HCT116 (cell line): Measurements from ENCODE around the gene FSD1. TPM values are rescaled to one million over a fixed set of nuclear protein-coding genes. Genes with fewer than 3 reads are reported as not detected.

Experiments used
- ATAC-seq: fragments of 200-7000 bp; cut with Tn5 transposase; 2 replicates; pipeline ENCODE4 v1.9.1; 2020; ENCODE audit warnings: mild to moderate bottlenecking, moderate library complexity
- BruUV-seq: library from RNA; stranded (reverse); fragments of 400-500 nt; replicated peaks from 2 replicates; lab custom pipeline; 2021; lab: Mats Ljungman, UMichigan
- CTCF ChIA-PET: fragments of 300-600 bp; sonication (Branson Sonifier 250); formaldehyde crosslinking; loops from one replicate; lab custom pipeline; 2021; ENCODE audit warnings: antibody characterized with exemption; lab: Charles Lee
- POLR2A ChIA-PET: fragments of 300-600, 350-600 bp; sonication (Branson Sonifier 250); formaldehyde crosslinking; loops from one replicate; lab custom pipeline; 2021; ENCODE audit warnings: antibody characterized with exemption; lab: Charles Lee
- RAD21 ChIA-PET, 2 experiments: fragments of 300-600 bp; sonication (Branson Sonifier 250); formaldehyde crosslinking; loops; one replicate each; lab custom pipeline; 2023; ENCODE audit warnings: low total read pairs in 2 of 2; ENCODE audit not compliant: uncharacterized antibody in 2 of 2, unreplicated experiment in 2 of 2, low non-redundant PET in 1 of 2; lab: Charles Lee
- DNase-seq: peaks from one replicate; pipeline ENCODE4 v3.0.0-alpha.2; 2010; ENCODE audit warnings: low read depth, low spot score
- H2AFZ ChIP-seq: fragments of 200-600 bp; shearing (Covaris generic), sonication (generic); 2 replicates; pipeline ENCODE4 v1.6.1; 2017; ENCODE audit warnings: low read depth, mixed run types, mixed read lengths, antibody characterized with exemption, low read length; ENCODE audit not compliant: poor library complexity, severe bottlenecking
- H3K27ac ChIP-seq: 2 replicates; pipeline ENCODE4 v1.5.1; 2012; ENCODE audit warnings: low read depth, low read length
- H3K27me3 ChIP-seq: fragments of 200-600 bp; sonication (generic); 2 replicates; pipeline ENCODE4 v1.6.1; 2016; ENCODE audit warnings: mixed run types, low read length, mixed read lengths; ENCODE audit not compliant: insufficient read depth
- H3K36me3 ChIP-seq, 2 experiments: fragments of 200-500 bp in 1 of 2; fragments of 200-600 bp in 1 of 2; sonication (Bioruptor generic) in 1 of 2; sonication (generic) in 1 of 2; 2 replicates each; pipeline versions ENCODE4 v1.5.1 to v1.6.1; 2014 to 2016; ENCODE audit warnings: low read length in 2 of 2, inconsistent platforms in 1 of 2, mixed read lengths in 1 of 2, mixed run types in 1 of 2; ENCODE audit not compliant: insufficient read depth in 2 of 2, control insufficient read depth in 1 of 2
- H3K4me1 ChIP-seq, 2 experiments: fragments of 200-600 bp in 1 of 2; sonication (generic) in 1 of 2; 2 replicates each; pipeline versions ENCODE4 v1.5.1 to v1.6.1; 2012 to 2017; ENCODE audit warnings: low read length in 2 of 2, inconsistent platforms in 1 of 2, mild to moderate bottlenecking in 1 of 2, mixed read lengths in 1 of 2, mixed run types in 1 of 2, moderate library complexity in 1 of 2; ENCODE audit not compliant: insufficient read depth in 2 of 2, control insufficient read depth in 1 of 2
- H3K4me2 ChIP-seq: fragments of 200-600 bp; sonication (generic); 2 replicates; pipeline ENCODE4 v1.6.1; 2017; ENCODE audit warnings: mixed run types, low read length, mixed read lengths
- H3K4me3 ChIP-seq, 2 experiments: fragments of 200-600 bp in 1 of 2; sonication (generic) in 1 of 2; replicated peaks in 1 of 2; 2 replicates each; pipeline ENCODE4 v1.5.1; 2011 to 2016; ENCODE audit warnings: low read length in 2 of 2, control low read depth in 1 of 2, low read depth in 1 of 2, mild to moderate bottlenecking in 1 of 2, mixed read lengths in 1 of 2, mixed run types in 1 of 2
- H3K79me2 ChIP-seq: fragments of 200-600 bp; sonication (generic); 2 replicates; pipeline ENCODE4 v1.6.1; 2017; ENCODE audit warnings: mild to moderate bottlenecking, mixed run types, low read length, moderate library complexity, mixed read lengths; ENCODE audit not compliant: insufficient read depth
- H3K9ac ChIP-seq: fragments of 200-600 bp; sonication (generic); 2 replicates; pipeline ENCODE4 v1.6.1; 2016; ENCODE audit warnings: low read length, mixed read lengths
- H3K9me2 ChIP-seq: fragments of 200-600 bp; sonication (generic), shearing (Covaris generic); 2 replicates; pipeline ENCODE4 v1.6.1; 2017; ENCODE audit warnings: mixed run types, mild to moderate bottlenecking, moderate library complexity; ENCODE audit not compliant: insufficient read depth
- H3K9me3 ChIP-seq, 2 experiments: fragments of 200-500 bp in 1 of 2; fragments of 200-600 bp in 1 of 2; sonication (Bioruptor generic) in 1 of 2; sonication (generic) in 1 of 2; 2 replicates each; pipeline ENCODE4 v1.6.1; 2014 to 2017; ENCODE audit warnings: low read length in 2 of 2, mixed read lengths in 2 of 2, inconsistent platforms in 1 of 2, low read depth in 1 of 2, mild to moderate bottlenecking in 1 of 2, mixed run types in 1 of 2, moderate library complexity in 1 of 2; ENCODE audit not compliant: control insufficient read depth in 1 of 2, insufficient read depth in 1 of 2
- H4K20me1 ChIP-seq: fragments of 200-600 bp; sonication (generic), shearing (Covaris generic); 2 replicates; pipeline ENCODE4 v1.6.1; 2017; ENCODE audit warnings: mixed run types, mild to moderate bottlenecking, moderate library complexity; ENCODE audit not compliant: insufficient read depth
- CBX3 ChIP-seq: IDR thresholded peaks from 2 replicates; pipeline ENCODE4 v1.6.1; 2012; ENCODE audit warnings: low read depth
- EGR1 ChIP-seq: IDR thresholded peaks from 2 replicates; pipeline ENCODE4 v1.6.1; 2012; ENCODE audit warnings: low read depth
- ELF1 ChIP-seq: IDR thresholded peaks from 2 replicates; pipeline ENCODE4 v1.6.1; 2012; ENCODE audit warnings: low read depth, borderline replicate concordance
- FOSL1 ChIP-seq: IDR thresholded peaks from 2 replicates; pipeline ENCODE4 v1.6.1; 2012; ENCODE audit warnings: low read depth
- POLR2A ChIP-seq: IDR thresholded peaks from 2 replicates; pipeline ENCODE4 v1.7.0; 2011; ENCODE audit warnings: borderline replicate concordance; ENCODE audit not compliant: insufficient read depth, insufficient read length; ENCODE audit errors: extremely low read depth
- POLR2AphosphoS5 ChIP-seq: IDR thresholded peaks from 2 replicates; pipeline ENCODE4 v1.6.1; 2011; ENCODE audit warnings: mild to moderate bottlenecking, low read depth, low read length, moderate library complexity
- SIN3A ChIP-seq: IDR thresholded peaks from 2 replicates; pipeline ENCODE4 v1.6.1; 2012; ENCODE audit warnings: low read depth
- SRF ChIP-seq: IDR thresholded peaks from 2 replicates; pipeline ENCODE4 v1.6.1; 2012; ENCODE audit warnings: low read depth
- YY1 ChIP-seq: IDR thresholded peaks from 2 replicates; pipeline ENCODE4 v1.6.1; 2011; ENCODE audit warnings: low read length, low read depth, moderate library complexity, mild to moderate bottlenecking; ENCODE audit not compliant: insufficient replicate concordance; ENCODE audit errors: extremely low read depth
- ZFX ChIP-seq: fragments of 450-650 bp; IDR thresholded peaks from 2 replicates; pipeline ENCODE4 v1.6.1; 2017
- intact Hi-C: fragments of 100-400 bp; cut with micrococcal nuclease; formaldehyde crosslinking; loops from 2 replicates; pipeline ENCODE4 v1.10.0; 2022
- total RNA-seq: library from RNA; stranded (reverse); gene quantifications from one replicate; pipeline ENCODE4 v1.2.1, GENCODE V29; 2021; ENCODE audit not compliant: unreplicated experiment
- TF ChIP-seq, protein P1 (sequence below): IDR thresholded peaks from 2 replicates; pipeline ENCODE4 v1.6.1; 2011; ENCODE audit warnings: mild to moderate bottlenecking, low read length, moderate library complexity; ENCODE audit not compliant: insufficient replicate concordance; ENCODE audit errors: extremely low read depth
- TF ChIP-seq, protein P2 (sequence below), 3 experiments: fragments of 200-600 bp in 1 of 3; sonication (generic) in 1 of 3; IDR thresholded peaks in 2 of 3; conservative IDR thresholded peaks in 1 of 3; 2 replicates each; pipeline ENCODE4 v1.5.1; 2012 to 2017; ENCODE audit warnings: low read depth in 2 of 3, low read length in 2 of 3, antibody characterized with exemption in 1 of 3, borderline replicate concordance in 1 of 3, control low read depth in 1 of 3, mild to moderate bottlenecking in 1 of 3, mixed read lengths in 1 of 3, mixed run types in 1 of 3, moderate library complexity in 1 of 3; ENCODE audit not compliant: insufficient read depth in 1 of 3
- TF ChIP-seq, protein P3 (sequence below): IDR thresholded peaks from 2 replicates; pipeline ENCODE4 v1.6.1; 2012; ENCODE audit warnings: low read depth
- TF ChIP-seq, protein P4 (sequence below): IDR thresholded peaks from 2 replicates; pipeline ENCODE4 v1.6.1; 2012

Gene FSD1
- total RNA-seq, 1 experiment from 2014 or later, result 20.1 TPM

- POLR2A ChIA-PET, result no interaction called here
- no peak for ATAC-seq
- no peaks in the 10 kb centered on the region for H3K79me2 ChIP-seq
- RAD21 ChIA-PET, result no interaction called here
- no peak overlapping the region for H2AFZ ChIP-seq
- TF ChIP-seq, protein P1, sequence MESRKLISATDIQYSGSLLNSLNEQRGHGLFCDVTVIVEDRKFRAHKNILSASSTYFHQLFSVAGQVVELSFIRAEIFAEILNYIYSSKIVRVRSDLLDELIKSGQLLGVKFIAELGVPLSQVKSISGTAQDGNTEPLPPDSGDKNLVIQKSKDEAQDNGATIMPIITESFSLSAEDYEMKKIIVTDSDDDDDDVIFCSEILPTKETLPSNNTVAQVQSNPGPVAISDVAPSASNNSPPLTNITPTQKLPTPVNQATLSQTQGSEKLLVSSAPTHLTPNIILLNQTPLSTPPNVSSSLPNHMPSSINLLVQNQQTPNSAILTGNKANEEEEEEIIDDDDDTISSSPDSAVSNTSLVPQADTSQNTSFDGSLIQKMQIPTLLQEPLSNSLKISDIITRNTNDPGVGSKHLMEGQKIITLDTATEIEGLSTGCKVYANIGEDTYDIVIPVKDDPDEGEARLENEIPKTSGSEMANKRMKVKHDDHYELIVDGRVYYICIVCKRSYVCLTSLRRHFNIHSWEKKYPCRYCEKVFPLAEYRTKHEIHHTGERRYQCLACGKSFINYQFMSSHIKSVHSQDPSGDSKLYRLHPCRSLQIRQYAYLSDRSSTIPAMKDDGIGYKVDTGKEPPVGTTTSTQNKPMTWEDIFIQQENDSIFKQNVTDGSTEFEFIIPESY, result no peak
- TF ChIP-seq, protein P2, sequence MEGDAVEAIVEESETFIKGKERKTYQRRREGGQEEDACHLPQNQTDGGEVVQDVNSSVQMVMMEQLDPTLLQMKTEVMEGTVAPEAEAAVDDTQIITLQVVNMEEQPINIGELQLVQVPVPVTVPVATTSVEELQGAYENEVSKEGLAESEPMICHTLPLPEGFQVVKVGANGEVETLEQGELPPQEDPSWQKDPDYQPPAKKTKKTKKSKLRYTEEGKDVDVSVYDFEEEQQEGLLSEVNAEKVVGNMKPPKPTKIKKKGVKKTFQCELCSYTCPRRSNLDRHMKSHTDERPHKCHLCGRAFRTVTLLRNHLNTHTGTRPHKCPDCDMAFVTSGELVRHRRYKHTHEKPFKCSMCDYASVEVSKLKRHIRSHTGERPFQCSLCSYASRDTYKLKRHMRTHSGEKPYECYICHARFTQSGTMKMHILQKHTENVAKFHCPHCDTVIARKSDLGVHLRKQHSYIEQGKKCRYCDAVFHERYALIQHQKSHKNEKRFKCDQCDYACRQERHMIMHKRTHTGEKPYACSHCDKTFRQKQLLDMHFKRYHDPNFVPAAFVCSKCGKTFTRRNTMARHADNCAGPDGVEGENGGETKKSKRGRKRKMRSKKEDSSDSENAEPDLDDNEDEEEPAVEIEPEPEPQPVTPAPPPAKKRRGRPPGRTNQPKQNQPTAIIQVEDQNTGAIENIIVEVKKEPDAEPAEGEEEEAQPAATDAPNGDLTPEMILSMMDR (IDR thresholded peaks at IDR 0.05 in 2 of 3, conservative IDR thresholded peaks at IDR 0.05 in 1 of 3; ENCODE audit: borderline replicate concordance in 1 of 3, insufficient read depth in 1 of 3, low read depth in 2 of 3, low read length in 2 of 3), result no peak
- no peak for TF ChIP-seq CBX3
- TF ChIP-seq, protein P3, sequence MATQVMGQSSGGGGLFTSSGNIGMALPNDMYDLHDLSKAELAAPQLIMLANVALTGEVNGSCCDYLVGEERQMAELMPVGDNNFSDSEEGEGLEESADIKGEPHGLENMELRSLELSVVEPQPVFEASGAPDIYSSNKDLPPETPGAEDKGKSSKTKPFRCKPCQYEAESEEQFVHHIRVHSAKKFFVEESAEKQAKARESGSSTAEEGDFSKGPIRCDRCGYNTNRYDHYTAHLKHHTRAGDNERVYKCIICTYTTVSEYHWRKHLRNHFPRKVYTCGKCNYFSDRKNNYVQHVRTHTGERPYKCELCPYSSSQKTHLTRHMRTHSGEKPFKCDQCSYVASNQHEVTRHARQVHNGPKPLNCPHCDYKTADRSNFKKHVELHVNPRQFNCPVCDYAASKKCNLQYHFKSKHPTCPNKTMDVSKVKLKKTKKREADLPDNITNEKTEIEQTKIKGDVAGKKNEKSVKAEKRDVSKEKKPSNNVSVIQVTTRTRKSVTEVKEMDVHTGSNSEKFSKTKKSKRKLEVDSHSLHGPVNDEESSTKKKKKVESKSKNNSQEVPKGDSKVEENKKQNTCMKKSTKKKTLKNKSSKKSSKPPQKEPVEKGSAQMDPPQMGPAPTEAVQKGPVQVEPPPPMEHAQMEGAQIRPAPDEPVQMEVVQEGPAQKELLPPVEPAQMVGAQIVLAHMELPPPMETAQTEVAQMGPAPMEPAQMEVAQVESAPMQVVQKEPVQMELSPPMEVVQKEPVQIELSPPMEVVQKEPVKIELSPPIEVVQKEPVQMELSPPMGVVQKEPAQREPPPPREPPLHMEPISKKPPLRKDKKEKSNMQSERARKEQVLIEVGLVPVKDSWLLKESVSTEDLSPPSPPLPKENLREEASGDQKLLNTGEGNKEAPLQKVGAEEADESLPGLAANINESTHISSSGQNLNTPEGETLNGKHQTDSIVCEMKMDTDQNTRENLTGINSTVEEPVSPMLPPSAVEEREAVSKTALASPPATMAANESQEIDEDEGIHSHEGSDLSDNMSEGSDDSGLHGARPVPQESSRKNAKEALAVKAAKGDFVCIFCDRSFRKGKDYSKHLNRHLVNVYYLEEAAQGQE, result no peak
- no peak for TF ChIP-seq YY1
- TF ChIP-seq EGR1, result no peak
- TF ChIP-seq, protein P4, sequence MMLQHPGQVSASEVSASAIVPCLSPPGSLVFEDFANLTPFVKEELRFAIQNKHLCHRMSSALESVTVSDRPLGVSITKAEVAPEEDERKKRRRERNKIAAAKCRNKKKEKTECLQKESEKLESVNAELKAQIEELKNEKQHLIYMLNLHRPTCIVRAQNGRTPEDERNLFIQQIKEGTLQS, result no peak
- no peak for TF ChIP-seq ELF1
- no peak for TF ChIP-seq POLR2A
- TF ChIP-seq SIN3A, result no peak
- no peak for TF ChIP-seq SRF
- no peak for TF ChIP-seq ZFX
- no peak for TF ChIP-seq POLR2AphosphoS5
- no peak for TF ChIP-seq FOSL1
- no peaks in the 10 kb centered on the region for H3K9me3 ChIP-seq
- H3K27me3 ChIP-seq, result no peaks in the 10 kb centered on the region
- CTCF ChIA-PET, result no interaction called here
- no peaks in the 10 kb centered on the region for H4K20me1 ChIP-seq
- no peaks in the 10 kb centered on the region for H3K36me3 ChIP-seq
- H3K4me3 ChIP-seq, result no peak overlapping the region
- no peak for DNase-seq
- no peaks in the 10 kb centered on the region for H3K9me2 ChIP-seq
- no peak overlapping the region for H3K27ac ChIP-seq
- H3K4me2 ChIP-seq, result no peak overlapping the region
- no TSS peak for BruUV-seq
- H3K4me1 ChIP-seq, result peaks cover 7 to 14% of the 10 kb centered on the region in 2 experiments; a peak in 3 of 4 replicates
- H3K9ac ChIP-seq, result no peak overlapping the region
- intact Hi-C loops, result no loop called here
Observed at GRCh38 chr19:4291184-4291732, 13.1 kb upstream of the FSD1 start.
